Thoracic aorta endothelial cell (primary cell): ENCODE results near the gene ASIC2. TPM values are rescaled to one million over a fixed set of nuclear protein-coding genes. Genes with fewer than 3 reads are reported as not detected.

Source experiments
- total RNA-seq: library from RNA; depleted of rRNA; stranded (reverse); fragments of >200 nt; gene quantifications from 2 replicates; pipeline ENCODE4 v1.2.3, GENCODE V29; 2012

The ASIC2 gene
- under 0.01 and 0.07 TPM in 2 replicates for total RNA-seq

GRCh38 chr17:33292981-33293867 is at the start of gene ASIC2:
Gene ASIC2 (minus strand): TSS chr17:33293295.

